22Rv1 (cell line): ENCODE measurements around the gene MRPS23.

Source experiments
- ZFX ChIP-seq: fragments of 450-650 bp; IDR thresholded peaks from 2 replicates; pipeline ENCODE4 v1.6.1; 2017; ENCODE audit warnings: antibody characterized with exemption, borderline replicate concordance
- TF ChIP-seq, protein P1 (sequence below): fragments of 450-650 bp; IDR thresholded peaks from 2 replicates; pipeline ENCODE4 v1.5.1; 2017; ENCODE audit warnings: mild to moderate bottlenecking

DNA sequence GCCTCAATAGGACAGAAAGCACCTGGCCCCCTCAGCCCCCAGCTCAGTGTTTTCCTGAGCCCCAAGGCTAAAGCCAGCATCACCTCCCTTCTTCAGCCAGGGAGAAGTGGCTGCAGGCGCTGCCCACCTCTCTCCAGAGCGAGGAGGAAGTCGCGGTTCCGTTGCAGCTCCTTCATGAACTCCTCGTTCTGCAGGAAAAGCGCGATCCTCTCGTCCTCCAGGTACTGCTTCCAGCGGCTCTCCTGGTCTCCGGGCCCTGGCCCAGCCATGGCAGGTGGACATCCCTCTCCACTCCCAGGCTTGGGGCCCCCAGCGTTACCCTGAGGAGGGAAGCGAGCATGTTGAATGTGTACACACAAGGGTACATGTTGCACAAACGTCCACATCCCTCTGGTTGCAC is 22.7 kb upstream of the MRPS23 start:
- TF ChIP-seq, protein P1, sequence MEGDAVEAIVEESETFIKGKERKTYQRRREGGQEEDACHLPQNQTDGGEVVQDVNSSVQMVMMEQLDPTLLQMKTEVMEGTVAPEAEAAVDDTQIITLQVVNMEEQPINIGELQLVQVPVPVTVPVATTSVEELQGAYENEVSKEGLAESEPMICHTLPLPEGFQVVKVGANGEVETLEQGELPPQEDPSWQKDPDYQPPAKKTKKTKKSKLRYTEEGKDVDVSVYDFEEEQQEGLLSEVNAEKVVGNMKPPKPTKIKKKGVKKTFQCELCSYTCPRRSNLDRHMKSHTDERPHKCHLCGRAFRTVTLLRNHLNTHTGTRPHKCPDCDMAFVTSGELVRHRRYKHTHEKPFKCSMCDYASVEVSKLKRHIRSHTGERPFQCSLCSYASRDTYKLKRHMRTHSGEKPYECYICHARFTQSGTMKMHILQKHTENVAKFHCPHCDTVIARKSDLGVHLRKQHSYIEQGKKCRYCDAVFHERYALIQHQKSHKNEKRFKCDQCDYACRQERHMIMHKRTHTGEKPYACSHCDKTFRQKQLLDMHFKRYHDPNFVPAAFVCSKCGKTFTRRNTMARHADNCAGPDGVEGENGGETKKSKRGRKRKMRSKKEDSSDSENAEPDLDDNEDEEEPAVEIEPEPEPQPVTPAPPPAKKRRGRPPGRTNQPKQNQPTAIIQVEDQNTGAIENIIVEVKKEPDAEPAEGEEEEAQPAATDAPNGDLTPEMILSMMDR: no peak
- no peak for TF ChIP-seq ZFX
